IMR-90 (cell line): Measurements from ENCODE around the gene ARHGEF16. TPM values are rescaled to one million over a fixed set of nuclear protein-coding genes. Genes with fewer than 3 reads are reported as not detected.

Source experiments
- ATAC-seq: fragments of 200-7000 bp; cut with Tn5 transposase; 2 replicates; pipeline ENCODE4 v1.9.1; 2020; ENCODE audit warnings: low read depth, mild to moderate bottlenecking, moderate library complexity
- BruUV-seq: library from RNA; stranded (reverse); fragments of 400-500 nt; replicated peaks from 2 replicates; lab custom pipeline; 2021; lab: Mats Ljungman, UMichigan
- CTCF ChIA-PET: fragments of 300-600 bp; formaldehyde crosslinking; extraction: SDS; loops from one replicate; lab custom pipeline; 2021; ENCODE audit warnings: antibody characterized with exemption; lab: Yijun Ruan, JAX
- POLR2A ChIA-PET: fragments of 300-600 bp; sonication (Branson Sonifier 250); formaldehyde crosslinking; loops from one replicate; lab custom pipeline; 2022; ENCODE audit warnings: antibody characterized with exemption; ENCODE audit not compliant: unreplicated experiment; lab: Charles Lee
- DNase-seq: peaks from one replicate; pipeline ENCODE4 v3.0.0; 2013
- H2AFZ ChIP-seq: replicated peaks from 2 replicates; pipeline ENCODE3; 2013; ENCODE audit warnings: low read length, mild to moderate bottlenecking; ENCODE audit not compliant: poor library complexity
- H2AK5ac ChIP-seq: 2 replicates; pipeline ENCODE4 v1.6.1; 2013; ENCODE audit warnings: low read depth, low read length, inconsistent platforms
- H2AK9ac ChIP-seq: replicated peaks from 2 replicates; pipeline ENCODE3; 2013; ENCODE audit warnings: mild to moderate bottlenecking, low read depth, low read length, moderate library complexity; ENCODE audit not compliant: poor library complexity
- H2BK120ac ChIP-seq: 2 replicates; pipeline ENCODE4 v1.6.1; 2013; ENCODE audit warnings: low read depth, low read length, inconsistent platforms
- H2BK15ac ChIP-seq: 3 replicates; pipeline ENCODE4 v1.6.1; 2013; ENCODE audit warnings: low read depth, low read length, inconsistent platforms
- H2BK20ac ChIP-seq: 2 replicates; pipeline ENCODE4 v1.6.1; 2013; ENCODE audit warnings: low read depth, mild to moderate bottlenecking, inconsistent platforms, low read length, moderate library complexity
- H2BK5ac ChIP-seq: 2 replicates; pipeline ENCODE4 v1.6.1; 2013; ENCODE audit warnings: mild to moderate bottlenecking, low read depth, low read length, inconsistent platforms; ENCODE audit not compliant: poor library complexity, severe bottlenecking
- H3K14ac ChIP-seq: replicated peaks from 2 replicates; pipeline ENCODE4 v1.6.1; 2013; ENCODE audit warnings: low read depth, low read length, inconsistent platforms
- H3K18ac ChIP-seq: 2 replicates; pipeline ENCODE4 v1.6.1; 2013; ENCODE audit warnings: low read depth, low read length, control low read depth
- H3K23ac ChIP-seq: 2 replicates; pipeline ENCODE4 v1.6.1; 2013; ENCODE audit warnings: low read depth, low read length, inconsistent platforms
- H3K27ac ChIP-seq: 2 replicates; pipeline ENCODE4 v1.5.1; 2013; ENCODE audit warnings: mild to moderate bottlenecking, control low read depth, low read length; ENCODE audit not compliant: insufficient read depth
- H3K27me3 ChIP-seq: 2 replicates; pipeline ENCODE4 v1.6.1; 2013; ENCODE audit warnings: low read length; ENCODE audit not compliant: control insufficient read depth, insufficient read depth
- H3K36me3 ChIP-seq: 2 replicates; pipeline ENCODE4 v1.6.1; 2013; ENCODE audit warnings: low read length, mixed read lengths; ENCODE audit not compliant: control insufficient read depth, insufficient read depth
- H3K4ac ChIP-seq: 2 replicates; pipeline ENCODE4 v1.6.1; 2013; ENCODE audit warnings: low read depth, low read length, inconsistent platforms
- H3K4me1 ChIP-seq: 2 replicates; pipeline ENCODE4 v1.6.1; 2013; ENCODE audit warnings: low read length, mixed read lengths; ENCODE audit not compliant: control insufficient read depth, insufficient read depth
- H3K4me2 ChIP-seq: 2 replicates; pipeline ENCODE4 v1.6.1; 2013; ENCODE audit warnings: low read depth, mild to moderate bottlenecking, control low read depth, low read length, moderate library complexity
- H3K4me3 ChIP-seq: 2 replicates; pipeline ENCODE4 v1.5.1; 2013; ENCODE audit warnings: low read depth, mild to moderate bottlenecking, control low read depth, low read length, moderate library complexity; ENCODE audit not compliant: insufficient read depth
- H3K56ac ChIP-seq: 2 replicates; pipeline ENCODE4 v1.6.1; 2013; ENCODE audit warnings: low read length, inconsistent platforms; ENCODE audit not compliant: insufficient read depth; ENCODE audit errors: extremely low read depth
- H3K79me1 ChIP-seq, 2 experiments: 2 replicates each; pipeline ENCODE4 v1.6.1; 2013; ENCODE audit warnings: low read length in 2 of 2, inconsistent platforms in 1 of 2, low read depth in 1 of 2
- H3K9ac ChIP-seq: 2 replicates; pipeline ENCODE4 v1.6.1; 2013; ENCODE audit warnings: low read depth, low read length, control low read depth
- H3K9me1 ChIP-seq: 2 replicates; pipeline ENCODE4 v1.6.1; 2013; ENCODE audit warnings: low read length, inconsistent platforms; ENCODE audit not compliant: insufficient read depth
- H3K9me3 ChIP-seq: 2 replicates; pipeline ENCODE4 v1.6.1; 2013; ENCODE audit warnings: low read length; ENCODE audit not compliant: control insufficient read depth, insufficient read depth
- H4K20me1 ChIP-seq: 2 replicates; pipeline ENCODE4 v1.6.1; 2013; ENCODE audit warnings: low read length, inconsistent platforms; ENCODE audit not compliant: insufficient read depth
- H4K5ac ChIP-seq: 2 replicates; pipeline ENCODE4 v1.6.1; 2013; ENCODE audit warnings: mild to moderate bottlenecking, low read depth, low read length, control low read depth
- H4K8ac ChIP-seq, 2 experiments: 2 replicates each; pipeline ENCODE4 v1.6.1; 2013; ENCODE audit warnings: low read depth in 2 of 2, low read length in 2 of 2, control low read depth in 1 of 2, inconsistent platforms in 1 of 2
- H4K91ac ChIP-seq: 2 replicates; pipeline ENCODE4 v1.6.1; 2013; ENCODE audit warnings: low read depth, low read length, inconsistent platforms; ENCODE audit not compliant: insufficient read depth
- BHLHE40 ChIP-seq: fragments of 150-350 bp; IDR thresholded peaks from 2 replicates; pipeline ENCODE4 v1.6.1; 2016; ENCODE audit warnings: mild to moderate bottlenecking, low read depth, low read length
- FOS ChIP-seq: fragments of 150-350 bp; IDR thresholded peaks from 2 replicates; pipeline ENCODE4 v1.6.1; 2016; ENCODE audit warnings: low read depth, low read length
- MAFK ChIP-seq: IDR thresholded peaks from 2 replicates; pipeline ENCODE4 v1.6.1; 2012; ENCODE audit warnings: low read depth, low read length, improper control_type of control experiment
- WGBS, 2 experiments: methylation state at CpG; one replicate each; pipeline versions ENCODE4 v1.1.5 to v1.1.7; 2013; ENCODE audit warnings: missing lambda C conversion rate in 2 of 2; ENCODE audit not compliant: insufficient read length in 1 of 2; ENCODE audit errors: extremely low coverage in 2 of 2; 5-methylcytosine and 5-hydroxymethylcytosine counted together
- dilution Hi-C: fragments of 300-500 bp; cut with HindIII; formaldehyde crosslinking; loops from one replicate; pipeline ENCODE4 v1.14.3; 2018; ENCODE audit warnings: low sequenced_read_pairs; ENCODE audit not compliant: unreplicated experiment
- in situ Hi-C: fragments of 300-500 bp; cut with MboI; formaldehyde crosslinking; loops from 3 replicates; pipeline ENCODE4 v1.14.3; 2019; ENCODE audit warnings: low sequenced_read_pairs, inconsistent platforms, mixed read lengths
- intact Hi-C: fragments of 100-400 bp; cut with micrococcal nuclease; formaldehyde crosslinking; loops from 2 replicates; pipeline ENCODE4 v1.10.0; 2022
- polyA plus RNA-seq, 3 experiments: library from polyadenylated mRNA; depleted of rRNA; stranded (reverse); fragments of >200 nt; gene quantifications; 2 replicates each; pipeline ENCODE4 v1.2.3, GENCODE V29; 2012; ENCODE audit warnings: low replicate concordance in 1 of 3
- total RNA-seq: library from RNA; depleted of rRNA; stranded (reverse); fragments of >200 nt; gene quantifications from 2 replicates; pipeline ENCODE4 v1.2.3, GENCODE V29; 2012
- TF ChIP-seq, protein P1 (sequence below): fragments of 150-350 bp; IDR thresholded peaks from 2 replicates; pipeline ENCODE4 v1.6.1; 2016; ENCODE audit warnings: low read depth, mild to moderate bottlenecking, low read length, moderate library complexity, borderline replicate concordance
- TF ChIP-seq, protein P2 (sequence below): conservative IDR thresholded peaks from 2 replicates; pipeline ENCODE4 v1.5.1; 2012; ENCODE audit warnings: mild to moderate bottlenecking, low read depth, low read length, improper control_type of control experiment

The ARHGEF16 gene
- total and polyA plus RNA-seq, 2 of the 4 experiments (the other 2 are of a cell fraction), result 0.18 to 0.39 TPM

DNA sequence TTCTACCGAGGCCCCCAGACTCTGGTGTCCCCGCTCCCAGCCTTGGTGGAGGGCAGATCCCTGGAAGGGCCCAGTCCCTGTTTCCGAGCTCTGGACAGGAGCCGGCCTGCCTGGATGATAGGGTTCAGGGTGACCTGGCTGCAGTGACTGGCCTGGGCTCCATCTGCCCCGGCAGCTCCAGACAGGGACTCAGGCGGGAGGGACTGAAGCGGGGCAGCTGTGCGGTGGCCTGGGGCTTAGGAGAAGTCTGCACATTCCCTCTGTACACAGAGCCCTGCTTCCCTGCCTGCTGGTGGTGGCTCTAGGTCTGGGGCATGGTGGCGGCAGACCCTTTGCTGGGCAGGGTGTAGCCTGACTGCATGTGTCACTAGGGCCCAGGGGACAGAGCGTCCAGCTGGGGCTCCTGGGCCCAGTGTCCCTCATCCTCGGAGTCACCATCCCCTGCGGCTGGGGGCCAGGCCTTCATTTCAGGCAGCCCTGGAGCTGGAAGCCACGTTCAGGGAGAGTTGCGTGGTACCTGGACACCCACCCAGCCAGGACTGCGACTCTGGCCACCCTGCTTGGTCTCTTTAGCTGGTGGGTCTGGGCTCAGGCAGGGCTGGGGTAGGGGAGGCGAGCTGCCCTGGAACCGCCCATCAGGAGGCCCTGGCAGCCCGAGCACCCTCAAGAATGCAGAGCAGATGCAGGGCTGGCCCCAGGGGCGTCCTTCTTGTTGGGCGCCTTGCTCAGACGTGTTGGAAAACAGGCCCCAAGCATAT is 9.6 kb downstream of the ARHGEF16 start (continued):
- TF ChIP-seq, protein P1, sequence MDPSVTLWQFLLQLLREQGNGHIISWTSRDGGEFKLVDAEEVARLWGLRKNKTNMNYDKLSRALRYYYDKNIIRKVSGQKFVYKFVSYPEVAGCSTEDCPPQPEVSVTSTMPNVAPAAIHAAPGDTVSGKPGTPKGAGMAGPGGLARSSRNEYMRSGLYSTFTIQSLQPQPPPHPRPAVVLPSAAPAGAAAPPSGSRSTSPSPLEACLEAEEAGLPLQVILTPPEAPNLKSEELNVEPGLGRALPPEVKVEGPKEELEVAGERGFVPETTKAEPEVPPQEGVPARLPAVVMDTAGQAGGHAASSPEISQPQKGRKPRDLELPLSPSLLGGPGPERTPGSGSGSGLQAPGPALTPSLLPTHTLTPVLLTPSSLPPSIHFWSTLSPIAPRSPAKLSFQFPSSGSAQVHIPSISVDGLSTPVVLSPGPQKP, result no peak

DNA sequence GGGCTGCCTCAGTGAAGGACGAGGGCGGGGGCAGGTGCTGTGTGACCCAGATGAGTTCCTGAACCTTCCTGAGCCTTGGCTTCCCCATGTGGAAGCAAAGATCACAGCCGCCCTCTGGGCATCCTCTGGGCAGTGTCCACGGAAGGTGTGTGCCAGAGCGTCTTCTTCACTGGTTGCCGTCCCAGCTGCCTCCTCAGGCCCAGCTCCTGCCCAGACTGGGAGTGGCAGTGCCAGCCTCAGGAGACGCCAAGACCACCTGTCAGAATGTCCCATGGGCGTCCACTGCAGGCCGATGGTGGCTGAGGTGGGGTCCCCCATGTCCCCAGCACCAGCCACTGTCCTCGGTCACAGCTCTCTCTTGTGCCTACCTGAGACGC is 10.2 kb downstream of the ARHGEF16 start:
- Histone ChIP-seq H3K27me3 (peaks cover 11% of the 10 kb centered on the region), H2AK9ac (no peak overlapping the region), H3K14ac (no peak overlapping the region), H3K9me1 (no peaks in the 10 kb centered on the region), H3K9me3 (no peaks in the 10 kb centered on the region), H3K36me3 (no peaks in the 10 kb centered on the region), H4K91ac (no peak overlapping the region), H3K9ac (no peak overlapping the region), H2BK5ac (no peak overlapping the region), H2AK5ac (no peak overlapping the region), H3K4ac (no peak overlapping the region), H3K4me3 (no peak overlapping the region), H4K8ac (no peak overlapping the region), H3K79me1 (no peaks in the 10 kb centered on the region), H2AFZ (no peak overlapping the region), H3K23ac (no peak overlapping the region), H2BK120ac (no peak overlapping the region), H3K27ac (no peak overlapping the region), H2BK20ac (no peak overlapping the region), H3K18ac (no peak overlapping the region), H4K20me1 (no peaks in the 10 kb centered on the region), H3K56ac (no peak overlapping the region), H3K4me1 (no peaks in the 10 kb centered on the region), H2BK15ac (no peak overlapping the region), H3K4me2 (no peak overlapping the region), H4K5ac (no peak overlapping the region)
- dilution Hi-C loops, result no loop called here
- in situ Hi-C loops, result no loop called here
- intact Hi-C loops, result no loop called here
- DNase-seq (no peak), ATAC-seq (no peak)
- no TSS peak for BruUV-seq
- TF ChIP-seq BHLHE40 (no peak), MAFK (no peak), FOS (no peak)
- TF ChIP-seq, protein P2, sequence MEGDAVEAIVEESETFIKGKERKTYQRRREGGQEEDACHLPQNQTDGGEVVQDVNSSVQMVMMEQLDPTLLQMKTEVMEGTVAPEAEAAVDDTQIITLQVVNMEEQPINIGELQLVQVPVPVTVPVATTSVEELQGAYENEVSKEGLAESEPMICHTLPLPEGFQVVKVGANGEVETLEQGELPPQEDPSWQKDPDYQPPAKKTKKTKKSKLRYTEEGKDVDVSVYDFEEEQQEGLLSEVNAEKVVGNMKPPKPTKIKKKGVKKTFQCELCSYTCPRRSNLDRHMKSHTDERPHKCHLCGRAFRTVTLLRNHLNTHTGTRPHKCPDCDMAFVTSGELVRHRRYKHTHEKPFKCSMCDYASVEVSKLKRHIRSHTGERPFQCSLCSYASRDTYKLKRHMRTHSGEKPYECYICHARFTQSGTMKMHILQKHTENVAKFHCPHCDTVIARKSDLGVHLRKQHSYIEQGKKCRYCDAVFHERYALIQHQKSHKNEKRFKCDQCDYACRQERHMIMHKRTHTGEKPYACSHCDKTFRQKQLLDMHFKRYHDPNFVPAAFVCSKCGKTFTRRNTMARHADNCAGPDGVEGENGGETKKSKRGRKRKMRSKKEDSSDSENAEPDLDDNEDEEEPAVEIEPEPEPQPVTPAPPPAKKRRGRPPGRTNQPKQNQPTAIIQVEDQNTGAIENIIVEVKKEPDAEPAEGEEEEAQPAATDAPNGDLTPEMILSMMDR, result no peak
- ChIA-PET CTCF (interaction anchor here (2.1 kb wide), 1 partner anchor 12 kb away, joined by 8 read pairs; no protein-coding TSS in a partner anchor), POLR2A (no interaction called here)
- WGBS, 2 experiments, result 55% methylated on average over 5 of the region's 11 CpGs; no CpG with 5 or more reads in 1 of the 2 experiments
